ENCODE measurements around the gene GDPD4.

DNA sequence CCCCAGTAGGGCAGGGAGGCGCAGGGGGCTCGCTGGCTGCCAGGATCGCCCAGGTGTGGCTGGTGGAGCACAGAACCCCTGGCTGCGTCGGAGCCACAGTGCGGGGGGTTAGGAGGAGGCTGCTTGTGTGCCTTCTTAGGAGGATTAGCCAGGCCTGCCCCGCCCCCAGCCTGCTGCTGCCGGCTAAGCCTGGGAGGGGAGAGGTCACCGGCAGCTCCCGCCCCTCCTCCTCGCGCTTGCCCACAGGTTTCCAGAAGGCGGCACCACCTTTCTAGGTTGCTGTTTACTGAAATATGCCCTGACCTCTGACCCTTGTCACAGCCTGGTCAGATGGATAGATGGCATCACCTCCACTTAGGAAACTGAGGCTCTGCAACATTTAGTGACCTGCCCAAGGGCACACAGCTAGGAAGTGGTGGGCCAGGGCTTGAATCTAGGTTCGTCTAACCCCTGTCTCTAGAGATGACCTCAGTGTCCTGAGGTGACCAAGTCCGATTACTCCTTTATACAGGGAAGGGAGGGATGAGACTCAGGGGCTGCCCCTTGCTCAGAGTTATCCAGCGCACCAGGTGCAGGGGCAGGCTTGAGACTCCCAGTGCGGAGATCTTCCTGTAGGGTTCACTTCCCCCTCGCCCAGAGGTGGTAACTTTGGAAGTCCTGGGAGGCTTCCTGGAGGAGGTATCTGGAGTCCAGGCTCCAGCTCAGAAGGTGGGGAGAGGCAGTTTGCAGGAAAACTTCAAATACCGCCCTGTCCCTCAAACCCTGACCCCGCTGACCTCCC lies 129.4 kb downstream of the GDPD4 start:
- TF ChIP-seq POLR2AphosphoS5 (IDR thresholded peaks at IDR 0.05) (no peak), EP300 (IDR thresholded peaks at IDR 0.05) (no peak)
- TF ChIP-seq, protein P1, sequence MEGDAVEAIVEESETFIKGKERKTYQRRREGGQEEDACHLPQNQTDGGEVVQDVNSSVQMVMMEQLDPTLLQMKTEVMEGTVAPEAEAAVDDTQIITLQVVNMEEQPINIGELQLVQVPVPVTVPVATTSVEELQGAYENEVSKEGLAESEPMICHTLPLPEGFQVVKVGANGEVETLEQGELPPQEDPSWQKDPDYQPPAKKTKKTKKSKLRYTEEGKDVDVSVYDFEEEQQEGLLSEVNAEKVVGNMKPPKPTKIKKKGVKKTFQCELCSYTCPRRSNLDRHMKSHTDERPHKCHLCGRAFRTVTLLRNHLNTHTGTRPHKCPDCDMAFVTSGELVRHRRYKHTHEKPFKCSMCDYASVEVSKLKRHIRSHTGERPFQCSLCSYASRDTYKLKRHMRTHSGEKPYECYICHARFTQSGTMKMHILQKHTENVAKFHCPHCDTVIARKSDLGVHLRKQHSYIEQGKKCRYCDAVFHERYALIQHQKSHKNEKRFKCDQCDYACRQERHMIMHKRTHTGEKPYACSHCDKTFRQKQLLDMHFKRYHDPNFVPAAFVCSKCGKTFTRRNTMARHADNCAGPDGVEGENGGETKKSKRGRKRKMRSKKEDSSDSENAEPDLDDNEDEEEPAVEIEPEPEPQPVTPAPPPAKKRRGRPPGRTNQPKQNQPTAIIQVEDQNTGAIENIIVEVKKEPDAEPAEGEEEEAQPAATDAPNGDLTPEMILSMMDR (IDR thresholded peaks at IDR 0.05): no peak

All from upper lobe of left lung (tissue), 4 donors.